HG03521 (cell line): ENCODE measurements around the gene ELF4.

Source experiments
- ATAC-seq: cut with Tn5 transposase; IDR thresholded peaks from one replicate; pipeline ENCODE4 v1.9.1; 2021; ENCODE audit warnings: mild to moderate bottlenecking, moderate library complexity; ENCODE audit not compliant: unreplicated experiment

Gene ELF4

DNA sequence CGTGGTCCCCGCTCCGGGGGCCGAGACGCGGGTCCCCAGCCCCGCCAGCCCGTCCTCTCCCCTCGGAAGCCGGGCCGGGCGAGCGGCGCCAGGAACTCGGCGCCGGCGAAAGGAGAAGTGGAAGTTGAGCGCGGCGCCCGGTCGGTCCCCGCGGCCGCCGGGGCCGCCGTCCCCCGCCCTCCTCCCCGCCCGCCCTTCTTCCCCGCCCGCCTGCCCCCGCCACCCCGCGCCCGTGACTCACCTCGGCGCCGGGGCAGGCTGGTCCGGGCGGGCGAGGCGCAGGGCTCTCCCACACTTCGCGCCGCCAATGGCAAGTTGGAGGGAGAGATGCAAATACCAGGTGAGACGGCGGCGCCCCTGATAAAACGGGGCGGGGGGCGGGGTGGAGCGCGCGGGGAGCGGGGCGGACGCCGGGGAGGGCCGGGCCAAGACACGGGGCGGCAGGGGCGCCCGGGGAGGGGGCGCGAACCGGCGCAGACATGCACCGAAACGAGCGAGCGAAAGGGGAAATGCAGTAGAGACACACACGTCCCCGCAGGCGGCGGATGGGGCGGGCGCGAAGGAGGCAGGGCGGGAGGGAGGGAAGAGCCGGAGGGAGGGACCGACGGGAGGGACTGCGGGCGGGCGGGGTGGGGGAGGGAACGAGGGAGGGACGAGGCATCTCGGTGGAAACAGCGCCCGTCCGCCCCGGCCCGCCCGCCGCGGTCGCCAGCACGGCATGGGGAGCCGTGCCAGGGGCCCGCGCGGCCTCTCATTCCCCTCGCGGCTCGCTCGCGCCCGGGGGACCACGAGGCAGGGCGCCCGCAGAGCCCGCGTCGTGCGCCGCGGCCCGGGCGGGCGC lies at the start of gene ELF4:
Gene ELF4, minus strand, starts transcription at position 119 of the 841 bp plus-strand sequence. CDS start 29,167 bp downstream, outside the sequence.
- ATAC-seq = peak; percentile 34

DNA sequence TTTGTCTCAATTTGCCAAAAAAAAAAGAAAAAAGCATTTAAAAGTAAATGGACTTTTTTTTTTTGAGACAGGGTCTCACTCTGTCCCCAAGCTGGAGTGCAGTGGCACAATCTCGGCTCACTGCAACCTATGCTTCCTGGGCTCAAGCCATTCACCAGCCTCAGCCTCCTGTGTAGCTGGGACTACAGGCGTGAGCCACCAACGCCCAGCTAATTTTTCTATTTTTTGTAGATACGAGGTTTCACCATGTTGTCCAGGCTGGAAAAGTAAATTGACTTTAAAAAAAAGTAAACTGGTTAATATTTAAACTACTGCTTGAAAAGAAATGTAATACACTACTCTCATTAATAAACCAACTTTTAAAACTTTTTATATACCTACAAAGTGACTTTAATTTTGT lies 49.5 kb upstream of the ELF4 start:
- no peak for ATAC-seq

DNA sequence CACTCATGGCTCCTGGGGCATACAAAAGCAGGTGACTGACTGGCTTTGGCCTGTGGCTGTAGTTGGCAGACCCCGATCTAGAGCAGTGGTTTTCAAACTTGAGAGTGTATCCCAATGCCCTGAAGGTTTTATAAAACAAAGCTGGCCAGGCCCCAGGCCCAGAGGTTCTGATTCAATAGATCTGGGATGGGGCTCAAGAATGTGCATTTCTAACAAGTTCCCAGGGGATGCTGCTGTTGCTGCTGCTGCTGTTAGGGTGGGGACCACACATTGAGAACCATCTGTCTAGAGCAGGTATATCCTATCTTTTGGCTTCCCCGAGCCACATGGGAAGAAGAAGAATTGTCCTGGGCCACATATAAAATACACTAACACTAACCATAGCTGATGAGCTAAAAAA lies 48.0 kb upstream of the ELF4 start:
- ATAC-seq = no peak

DNA sequence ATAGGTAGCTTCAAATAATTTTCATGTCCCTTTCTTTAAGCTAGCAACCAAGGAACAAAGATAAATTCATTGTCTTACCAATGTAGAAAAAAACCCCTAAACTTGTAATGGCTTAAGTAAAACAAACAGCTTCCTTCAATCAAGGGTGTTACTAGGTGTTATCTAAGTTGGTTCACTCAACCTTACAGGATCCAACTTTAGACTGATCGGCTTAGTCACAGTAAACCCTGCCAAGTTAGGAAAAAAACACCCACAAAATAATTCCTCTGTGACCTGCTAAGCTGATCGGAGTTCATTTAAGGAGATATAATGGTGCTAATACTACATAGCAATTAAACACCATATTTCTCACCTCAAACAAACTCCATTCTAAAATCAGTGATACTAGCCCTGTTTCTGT lies 45.3 kb upstream of the ELF4 start:
- ATAC-seq = no peak

DNA sequence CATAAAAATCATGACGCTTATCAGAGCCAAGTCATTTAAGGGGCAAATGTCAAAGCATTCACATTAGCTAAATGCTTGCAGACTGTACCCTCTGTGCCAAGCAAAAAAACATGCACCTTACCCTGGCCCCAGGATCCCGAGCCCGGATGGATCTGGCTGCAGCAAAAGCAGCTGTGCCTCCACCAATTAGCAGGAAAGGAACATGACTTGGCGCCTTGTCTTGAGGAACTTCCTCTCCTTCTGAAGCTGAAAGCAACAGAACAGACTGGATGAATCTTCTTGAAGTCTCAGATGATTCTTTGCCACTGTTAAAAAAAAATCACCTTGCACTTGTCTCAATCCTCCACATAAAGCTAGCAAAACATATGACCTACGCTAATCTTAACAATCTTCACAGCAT lies 37.3 kb upstream of the ELF4 start:
- ATAC-seq = no peak

DNA sequence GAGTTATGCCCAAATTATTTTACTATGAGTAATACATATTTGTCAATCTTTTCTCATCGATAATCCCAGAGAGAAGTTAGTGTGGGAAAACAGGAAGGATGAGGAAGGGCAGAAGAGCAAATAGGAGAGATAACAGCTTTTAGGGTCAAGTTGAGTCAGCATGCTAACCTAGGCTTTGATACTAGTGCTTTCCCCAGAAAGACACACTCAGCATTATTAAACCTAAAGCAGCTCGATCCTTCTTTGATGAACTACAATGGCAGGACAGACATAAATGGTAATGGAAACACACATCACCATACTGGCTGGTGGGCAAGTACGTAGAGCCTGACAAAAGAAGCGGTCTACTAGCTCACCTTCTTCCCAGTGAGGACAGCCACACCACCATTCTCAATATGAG lies 34.8 kb upstream of the ELF4 start:
- no peak for ATAC-seq

DNA sequence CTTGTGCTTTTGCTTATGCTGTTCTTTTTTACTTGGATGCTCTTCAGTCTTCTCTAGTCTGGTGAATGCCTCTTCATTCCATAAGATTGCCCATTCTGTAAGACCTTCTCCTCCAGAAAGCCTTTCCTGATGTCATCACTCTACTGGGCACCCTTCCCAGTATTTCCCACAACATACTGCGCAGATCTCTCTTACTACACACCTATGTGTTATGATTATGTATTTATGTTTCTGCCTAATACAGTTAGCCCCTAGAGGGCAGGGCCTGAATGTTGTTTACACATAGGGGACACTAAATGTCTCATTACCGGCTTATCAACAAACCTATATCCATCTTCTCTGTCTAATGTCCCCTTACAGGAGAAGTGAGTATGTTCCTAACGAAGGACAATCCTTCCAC lies 34.2 kb upstream of the ELF4 start:
- ATAC-seq = no peak

DNA sequence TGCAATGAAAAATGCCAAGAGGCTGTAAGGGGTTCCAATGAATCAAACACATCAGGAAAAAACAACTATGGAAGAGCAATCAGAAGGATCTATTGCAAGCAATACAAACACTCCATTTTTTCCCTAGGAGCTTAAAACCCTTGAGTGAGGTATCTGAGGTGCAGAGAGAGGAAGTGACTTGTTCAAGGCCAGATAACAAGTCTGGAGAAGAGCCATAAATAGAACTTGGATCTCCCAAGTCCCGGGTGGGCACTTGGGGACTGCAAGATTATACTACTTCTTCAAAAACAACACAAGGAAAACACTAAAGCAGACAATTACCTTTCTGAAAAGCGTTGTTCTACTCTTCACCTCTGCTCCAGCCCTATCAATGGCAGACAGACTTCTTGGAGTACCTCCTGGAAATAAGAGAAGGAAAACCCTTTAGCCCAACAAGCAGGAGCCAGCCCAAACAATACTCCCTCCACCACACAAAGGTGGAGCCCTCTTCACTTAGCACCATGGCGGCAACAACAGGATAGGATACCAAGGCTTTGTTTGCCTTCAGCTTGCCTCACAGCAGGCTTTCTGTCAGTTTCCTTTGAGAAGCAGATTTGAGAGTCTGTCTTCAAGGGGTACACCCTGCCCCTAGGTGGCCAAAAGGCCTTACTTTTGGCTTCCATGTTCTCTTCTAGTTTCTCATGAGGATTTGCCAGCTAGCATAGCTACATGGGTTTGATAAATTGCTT lies 29.3 kb upstream of the ELF4 start:
- ATAC-seq = no peak

DNA sequence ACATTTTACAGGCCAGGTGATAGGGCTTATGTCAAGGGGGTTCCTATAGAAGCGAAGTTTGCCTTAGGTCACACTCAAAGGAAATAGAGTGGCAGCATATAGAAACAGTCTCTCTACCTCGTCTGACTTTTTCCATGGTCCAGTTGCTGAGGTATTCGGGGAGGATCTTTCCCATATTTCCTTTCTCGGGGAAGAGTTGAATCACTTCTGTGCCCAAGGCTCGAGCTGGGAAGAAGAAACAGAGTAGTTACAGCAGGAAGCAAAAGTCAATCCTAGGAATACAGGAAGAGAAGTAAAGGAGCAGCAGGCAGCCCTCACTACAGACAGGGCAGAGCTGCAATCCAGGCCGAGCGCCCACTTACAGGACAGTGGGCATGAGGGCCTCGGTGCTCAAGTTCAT lies 26.7 kb upstream of the ELF4 start:
- ATAC-seq = no peak

DNA sequence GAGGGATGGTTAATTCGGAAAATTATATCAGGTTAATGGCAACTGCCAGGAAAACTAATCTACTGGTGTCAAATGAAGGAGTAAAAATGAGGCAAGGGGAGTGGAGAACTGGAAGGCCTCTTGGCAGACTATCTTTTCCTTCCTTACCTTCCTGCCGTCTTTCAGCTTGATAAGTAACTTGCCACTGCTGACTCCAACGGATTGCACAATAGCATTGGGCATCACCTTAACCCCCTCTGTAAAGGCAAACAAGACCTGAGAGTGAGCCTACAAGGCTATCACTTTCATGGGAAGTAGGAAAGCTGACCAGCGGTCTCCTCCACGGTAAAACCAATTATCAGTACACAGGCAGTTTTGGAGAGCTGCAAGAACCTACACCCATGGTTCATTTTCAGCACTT lies 26.2 kb upstream of the ELF4 start:
- no peak for ATAC-seq

DNA sequence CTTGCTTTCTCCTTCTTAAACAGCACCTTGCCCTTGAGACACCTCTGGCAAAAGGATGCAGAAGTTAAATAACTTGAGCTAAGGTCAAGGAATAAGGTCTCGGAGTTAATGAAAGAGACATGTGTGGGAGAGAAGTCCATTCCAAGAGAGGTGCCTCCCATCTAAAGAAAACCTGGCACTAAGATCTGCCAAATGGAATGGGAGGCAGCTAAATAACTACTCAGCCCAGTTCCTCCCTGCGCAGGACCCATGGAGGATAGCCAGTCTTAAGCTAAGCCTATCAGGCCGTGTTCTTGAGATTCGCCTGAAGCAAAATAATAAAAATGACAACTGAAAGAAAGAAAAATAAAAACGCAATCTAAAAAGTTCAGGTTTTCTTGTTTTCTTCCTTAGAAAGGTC lies 20.7 kb upstream of the ELF4 start:
- ATAC-seq = no peak

DNA sequence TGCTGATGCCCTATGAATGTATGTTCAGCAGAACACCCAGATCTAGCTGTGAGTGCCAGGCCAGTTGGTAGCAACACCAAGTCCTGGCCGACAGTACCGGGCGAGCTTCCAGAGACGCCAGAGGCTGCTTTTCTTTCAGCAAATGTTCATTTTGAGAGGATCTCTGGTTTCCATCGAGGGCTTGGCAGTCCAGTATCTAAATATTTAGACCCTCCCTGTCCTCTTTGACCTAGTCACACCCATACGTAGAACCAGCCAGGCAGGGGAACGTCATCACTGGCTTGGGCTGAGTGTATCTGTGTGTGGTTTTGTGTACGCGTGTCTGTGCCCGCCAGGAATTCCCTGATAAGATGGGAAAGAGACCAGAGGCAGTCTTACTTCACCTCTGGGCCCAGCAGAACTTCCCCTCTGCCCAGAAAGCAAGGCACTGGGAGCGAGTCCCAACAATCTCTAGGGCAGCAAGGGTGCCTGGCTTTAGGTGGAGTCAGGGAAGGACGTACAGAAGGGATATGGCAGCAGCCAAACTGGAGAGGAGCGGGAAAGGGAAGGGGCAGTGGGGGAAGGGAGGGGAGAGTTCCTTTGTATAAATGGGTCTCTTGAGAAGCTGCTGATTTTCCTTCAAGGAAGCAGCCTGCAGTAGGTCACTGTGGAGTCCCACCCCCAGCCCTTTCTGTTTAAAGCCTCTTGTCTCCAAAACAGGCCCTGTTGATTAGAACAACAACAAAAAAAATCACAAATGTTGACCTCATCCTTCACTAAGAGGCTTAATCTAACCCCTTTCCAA lies 15.0 kb upstream of the ELF4 start:
- no peak for ATAC-seq

DNA sequence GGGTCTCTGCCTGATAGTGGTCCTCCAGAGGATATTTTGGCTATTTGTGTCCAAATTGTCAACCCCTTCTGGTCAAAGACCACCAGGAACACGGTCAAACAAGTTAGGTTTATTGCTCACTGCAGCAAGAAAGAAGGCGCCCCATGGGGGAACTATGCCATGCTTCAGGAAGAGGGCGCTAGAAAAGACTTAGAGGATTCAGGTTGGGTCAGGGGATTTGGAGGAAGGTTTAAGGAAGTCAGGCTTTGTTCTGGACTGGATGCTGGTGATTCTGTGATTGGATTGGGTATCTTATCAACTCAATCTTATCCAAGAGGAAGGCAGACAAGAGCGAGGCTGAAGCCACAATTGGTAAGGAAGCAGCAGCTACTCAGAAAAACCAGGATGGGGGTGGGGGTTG lies 14.3 kb upstream of the ELF4 start:
- no peak for ATAC-seq

DNA sequence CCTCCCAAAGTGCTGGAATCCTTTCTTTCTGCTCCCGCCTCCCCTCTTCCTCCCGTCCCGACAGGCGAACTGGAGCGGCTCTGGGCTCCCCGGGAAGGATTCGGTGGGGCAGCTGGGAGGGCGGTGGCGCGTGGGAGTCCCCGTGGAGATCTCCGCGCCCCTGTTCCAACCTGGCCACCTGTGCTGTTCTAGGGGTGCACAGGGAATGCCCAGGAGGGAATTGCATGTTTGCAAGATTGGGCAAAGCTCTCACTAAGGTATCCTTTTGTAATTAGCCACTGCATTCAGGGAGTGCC lies 11.2 kb upstream of the ELF4 start:
- no peak for ATAC-seq

DNA sequence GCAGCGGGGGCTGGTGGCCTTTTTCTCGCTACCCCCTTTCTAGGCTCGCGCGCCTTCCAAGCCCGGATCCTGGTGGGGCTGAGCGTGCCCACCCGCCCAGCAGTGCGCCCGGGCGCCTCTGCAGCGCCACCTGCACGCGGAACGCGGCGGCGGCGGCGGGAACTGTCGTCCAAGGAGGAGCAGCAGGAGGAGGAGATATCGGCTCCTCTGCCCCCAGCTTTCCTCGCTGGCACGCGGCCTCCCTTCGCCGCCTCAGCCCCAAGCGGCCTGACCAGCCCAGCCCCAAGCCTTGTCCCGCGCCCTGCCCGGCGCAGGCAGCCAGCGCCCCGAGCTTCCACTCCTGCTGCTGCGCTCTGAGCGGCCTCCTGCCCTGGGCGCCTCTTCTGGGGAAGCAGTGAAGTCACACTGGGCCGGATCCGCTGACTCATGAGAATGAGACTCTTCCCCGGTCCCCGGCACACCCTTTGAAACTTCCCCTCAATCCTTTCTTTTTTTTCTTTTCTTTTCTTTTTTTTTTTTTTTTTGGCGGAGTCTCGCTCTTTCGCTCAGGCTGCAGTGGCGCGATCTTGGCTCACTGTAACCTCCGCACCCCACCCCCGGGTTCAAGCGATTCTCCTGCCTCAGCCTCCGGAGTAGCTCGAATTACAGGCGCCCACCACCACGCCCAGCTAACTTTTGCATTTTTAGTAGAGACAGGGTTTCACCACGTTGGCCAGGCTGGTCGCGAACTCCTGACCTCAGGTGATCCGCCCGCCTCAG lies 10.6 kb upstream of the ELF4 start:
- peak; percentile 66 for ATAC-seq

DNA sequence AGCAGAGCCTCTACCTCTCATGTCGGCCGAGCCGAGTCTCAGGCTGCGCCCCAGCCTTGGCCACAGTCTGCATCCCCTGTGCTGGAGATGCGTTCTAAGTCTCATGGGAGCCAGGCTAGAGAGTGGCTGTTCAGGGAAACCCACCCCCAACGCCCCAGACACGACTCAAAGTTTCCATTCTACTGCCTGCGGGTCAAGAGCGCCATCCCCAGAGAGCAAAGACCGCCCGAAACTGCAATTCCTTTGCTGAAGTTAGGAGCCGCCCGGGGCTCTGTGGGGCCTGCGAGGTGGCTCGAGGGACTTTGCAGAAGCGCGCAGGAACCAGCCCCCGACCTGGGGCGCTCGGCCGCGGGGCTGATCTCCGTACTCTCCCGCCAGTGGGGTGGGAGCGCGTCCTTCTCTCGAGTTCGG lies 10.0 kb upstream of the ELF4 start:
- peak; percentile 35 for ATAC-seq

DNA sequence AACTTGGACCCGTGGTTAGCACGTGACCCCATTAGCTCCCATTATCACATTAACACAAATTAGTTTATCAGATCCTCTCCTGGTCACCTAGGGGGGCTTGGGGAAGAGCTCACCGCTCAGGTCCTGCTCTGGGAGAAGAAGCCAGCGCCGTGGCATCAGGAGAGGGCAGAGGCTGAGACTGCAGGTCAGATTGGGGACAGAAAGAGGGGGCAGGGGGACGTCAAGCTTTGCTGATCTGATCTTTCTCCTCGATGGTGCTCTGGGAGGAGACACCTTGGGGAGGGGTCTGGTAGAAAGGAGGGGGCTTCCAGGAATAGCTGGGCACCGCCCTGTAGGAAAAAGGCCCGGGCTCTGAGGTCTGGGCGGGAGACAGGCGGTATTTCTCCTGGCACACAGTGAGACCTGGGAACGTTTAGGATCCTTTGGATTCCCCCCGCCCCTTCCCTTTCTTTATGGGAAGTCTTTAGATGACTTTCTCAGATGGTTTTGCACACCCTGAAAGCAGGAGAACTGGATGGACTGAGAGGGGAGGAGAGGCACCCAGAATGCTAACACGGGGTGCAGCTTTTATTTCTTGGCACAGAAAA lies 9.1 kb upstream of the ELF4 start:
- ATAC-seq = no peak

DNA sequence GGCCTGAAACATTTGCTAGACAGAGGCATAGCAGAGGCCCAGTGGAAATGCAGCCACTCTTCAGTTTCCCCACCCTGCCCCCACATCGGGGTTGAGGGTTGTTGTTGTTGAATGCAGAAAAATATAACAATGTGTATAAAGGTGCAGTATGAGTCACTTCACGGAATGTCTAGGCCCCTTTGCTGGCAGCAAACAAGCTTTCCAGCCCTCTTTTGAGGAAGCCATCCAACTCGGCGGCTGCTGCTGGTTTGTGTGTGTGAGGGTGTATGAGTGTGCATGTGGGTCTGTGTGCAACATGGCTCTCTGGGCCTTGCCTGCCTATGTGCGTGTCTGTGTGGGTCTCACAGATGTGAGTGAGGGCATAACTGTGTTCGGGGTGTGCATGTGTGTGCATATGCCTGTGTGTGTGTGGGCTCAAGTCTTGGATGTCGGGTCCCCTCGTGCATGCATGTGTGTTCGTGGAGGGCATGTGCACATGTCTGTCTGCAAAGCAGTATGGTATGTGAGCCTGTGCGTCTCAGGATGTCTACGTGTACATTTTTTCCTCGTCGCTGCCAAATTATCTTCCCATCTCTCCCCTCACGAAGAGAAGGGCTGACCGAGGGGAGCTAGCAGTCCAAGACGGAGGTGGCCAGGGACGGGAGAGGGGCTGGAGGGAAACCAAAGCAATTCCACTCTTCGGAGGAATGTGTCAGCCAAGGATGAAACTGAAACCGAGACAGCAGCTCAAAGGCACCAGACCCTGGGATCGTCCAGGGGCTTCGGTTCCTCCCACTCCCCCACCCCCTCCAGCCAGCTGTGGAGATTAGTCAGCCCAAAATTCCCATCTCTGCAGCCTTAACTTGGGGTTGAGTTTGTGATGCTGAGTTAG lies 8.4 kb upstream of the ELF4 start:
- ATAC-seq = no peak

DNA sequence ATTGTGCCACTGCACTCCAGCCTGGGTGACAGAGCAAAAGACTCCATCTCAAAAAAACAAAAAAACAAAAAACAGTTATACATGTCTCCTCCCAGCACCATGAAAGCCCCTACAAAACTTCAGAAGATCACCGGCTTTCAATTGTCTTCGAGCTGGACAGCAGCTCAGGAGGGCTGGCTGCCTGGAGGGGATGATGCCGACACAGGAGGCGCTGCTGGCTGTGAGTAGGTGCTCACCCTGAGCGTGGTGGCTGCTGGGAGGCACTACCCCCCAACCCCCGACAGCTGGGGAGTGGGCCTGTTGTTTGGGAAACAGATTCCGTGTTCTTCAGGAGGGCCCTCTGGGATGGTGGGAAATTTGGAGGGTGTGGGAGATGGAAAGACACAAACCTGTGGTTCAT lies 6.9 kb upstream of the ELF4 start:
- no peak for ATAC-seq
